Measurements from ENCODE around the gene ACKR3. TPM values are rescaled to one million over a fixed set of nuclear protein-coding genes. Genes with fewer than 3 reads are reported as not detected.

ACKR3 gene
- total RNA-seq, 4 donors from 2014 or later: 7.1 to 55.0 (median 15.2) TPM

- no peak for TF ChIP-seq POLR2A (IDR thresholded peaks at IDR 0.05)
- TF ChIP-seq CTCF (IDR thresholded peaks at IDR 0.05 in 4 of 5, conservative IDR thresholded peaks at IDR 0.05 in 1 of 5): no peak
- ATAC-seq (no peak), DNase-seq (no peak)
- no peaks in the 10 kb centered on the region for H3K9me3 ChIP-seq
- intact Hi-C loops (cut with DNase I; ENCODE audit: low total_unique reads) (no loop called here), in situ Hi-C loops (cut with MboI; ENCODE audit: low sequenced_read_pairs in 4 of 4) (no loop called here)
- H3K27me3 ChIP-seq: no peaks in the 10 kb centered on the region
- H3K36me3 ChIP-seq: no peaks in the 10 kb centered on the region
- H3K27ac ChIP-seq: no peak overlapping the region
- H3K4me3 ChIP-seq: no peak overlapping the region
- no peaks in the 10 kb centered on the region for H3K4me1 ChIP-seq
These were observed 28.5 kb upstream of the ACKR3 start for GRCh38 chr2:236541008-236541562.

- in situ Hi-C loops (cut with MboI; ENCODE audit: low sequenced_read_pairs in 4 of 4) (no loop called here), intact Hi-C loops (cut with DNase I; ENCODE audit: low total_unique reads) (no loop called here)
- Histone ChIP-seq H3K4me3 (no peak overlapping the region), H3K27me3 (no peaks in the 10 kb centered on the region), H3K4me1 (no peaks in the 10 kb centered on the region), H3K9me3 (no peaks in the 10 kb centered on the region), H3K27ac (no peak overlapping the region), H3K36me3 (no peaks in the 10 kb centered on the region)
- ATAC-seq: no peak
- DNase-seq: no peak
- no peak for TF ChIP-seq CTCF (IDR thresholded peaks at IDR 0.05 in 4 of 5, conservative IDR thresholded peaks at IDR 0.05 in 1 of 5)
These were observed 25.3 kb upstream of the ACKR3 start for GRCh38 chr2:236544362-236544761.

GRCh38 chr2:236545248-236545658 lies 24.4 kb upstream of the ACKR3 start:
- Histone ChIP-seq H3K27ac (no peak overlapping the region), H3K9me3 (no peaks in the 10 kb centered on the region), H3K27me3 (no peaks in the 10 kb centered on the region), H3K4me3 (no peak overlapping the region), H3K36me3 (no peaks in the 10 kb centered on the region), H3K4me1 (no peaks in the 10 kb centered on the region)
- in situ Hi-C loops (cut with MboI; ENCODE audit: low sequenced_read_pairs in 4 of 4) (no loop called here), intact Hi-C loops (cut with DNase I; ENCODE audit: low total_unique reads) (no loop called here)
- DNase-seq (no peak), ATAC-seq (no peak)
- TF ChIP-seq CTCF (IDR thresholded peaks at IDR 0.05 in 4 of 5, conservative IDR thresholded peaks at IDR 0.05 in 1 of 5): no peak
- TF ChIP-seq POLR2A (IDR thresholded peaks at IDR 0.05): no peak

GRCh38 chr2:236545814-236546480 lies 23.7 kb upstream of the ACKR3 start:
- DNase-seq: no peak
- no peak overlapping the region for H3K4me3 ChIP-seq
- intact Hi-C loops (cut with DNase I; ENCODE audit: low total_unique reads) (no loop called here), in situ Hi-C loops (cut with MboI; ENCODE audit: low sequenced_read_pairs in 4 of 4) (no loop called here)
- TF ChIP-seq CTCF (IDR thresholded peaks at IDR 0.05 in 4 of 5, conservative IDR thresholded peaks at IDR 0.05 in 1 of 5) (no peak), POLR2A (IDR thresholded peaks at IDR 0.05) (no peak)
- H3K36me3 ChIP-seq: no peaks in the 10 kb centered on the region
- no peaks in the 10 kb centered on the region for H3K9me3 ChIP-seq
- no peaks in the 10 kb centered on the region for H3K4me1 ChIP-seq
- ATAC-seq: no peak
- H3K27ac ChIP-seq: no peak overlapping the region
- H3K27me3 ChIP-seq: no peaks in the 10 kb centered on the region

All from gastrocnemius medialis (tissue), 4 donors.